Keratinocyte (primary cell): ENCODE measurements around the gene CD4. TPM values are rescaled to one million over a fixed set of nuclear protein-coding genes. Genes with fewer than 3 reads are reported as not detected.

Experiments used
- DNase-seq: peaks from one replicate; pipeline ENCODE4 v3.0.0-alpha.2; 2011; ENCODE audit warnings: low read depth, missing footprints, low spot score
- FAIRE-seq: peaks from 2 replicates; lab custom pipeline; 2011; peaks lifted over from hg19 to GRCh38; lab: Jason Lieb, UNC
- H2AFZ ChIP-seq: 2 replicates; pipeline ENCODE4 v1.6.0; 2012; ENCODE audit warnings: low read length, control low read depth, inconsistent platforms; ENCODE audit not compliant: control insufficient read depth
- H3K27ac ChIP-seq: 2 replicates; pipeline ENCODE4 v1.5.1; 2011; ENCODE audit warnings: low read length; ENCODE audit not compliant: control insufficient read depth, insufficient read depth
- H3K27me3 ChIP-seq: 3 replicates; pipeline ENCODE4 v1.6.0; 2011; ENCODE audit warnings: low read length; ENCODE audit not compliant: control insufficient read depth, insufficient read depth; ENCODE audit errors: extremely low read depth
- H3K36me3 ChIP-seq, 2 experiments: 2 replicates in 1 of 2; 3 replicates in 1 of 2; pipeline ENCODE4 v1.5.1; 2011; ENCODE audit warnings: low read length in 2 of 2, mild to moderate bottlenecking in 1 of 2; ENCODE audit not compliant: control insufficient read depth in 2 of 2, insufficient read depth in 2 of 2; ENCODE audit errors: extremely low read depth in 1 of 2
- H3K4me1 ChIP-seq: 3 replicates; pipeline ENCODE4 v1.5.1; 2011; ENCODE audit warnings: low read length; ENCODE audit not compliant: control insufficient read depth, insufficient read depth; ENCODE audit errors: extremely low read depth
- H3K4me2 ChIP-seq: 3 replicates; pipeline ENCODE4 v1.6.0; 2011; ENCODE audit warnings: low read depth, low read length; ENCODE audit not compliant: control insufficient read depth, insufficient read depth; ENCODE audit errors: extremely low read depth
- H3K4me3 ChIP-seq, 3 experiments: fragments of 200-600 bp in 1 of 3; sonication (generic) in 1 of 3; 2 replicates in 2 of 3; 3 replicates in 1 of 3; pipeline ENCODE4 v1.5.1; 2011 to 2016; ENCODE audit warnings: low read length in 3 of 3, mild to moderate bottlenecking in 3 of 3, control low read depth in 2 of 3, inconsistent platforms in 1 of 3, low read depth in 1 of 3, mixed read lengths in 1 of 3, mixed run types in 1 of 3, moderate library complexity in 1 of 3; ENCODE audit not compliant: control insufficient read depth in 2 of 3, insufficient read depth in 2 of 3; ENCODE audit errors: extremely low read depth in 1 of 3
- H3K79me2 ChIP-seq: 2 replicates; pipeline ENCODE4 v1.6.0; 2012; ENCODE audit warnings: low read length; ENCODE audit not compliant: control insufficient read depth, insufficient read depth
- H3K9ac ChIP-seq: 3 replicates; pipeline ENCODE4 v1.6.0; 2011; ENCODE audit warnings: low read length; ENCODE audit not compliant: control insufficient read depth, insufficient read depth; ENCODE audit errors: extremely low read depth
- H3K9me1 ChIP-seq: 3 replicates; pipeline ENCODE4 v1.6.0; 2011; ENCODE audit warnings: low read length; ENCODE audit not compliant: control insufficient read depth, insufficient read depth; ENCODE audit errors: extremely low read depth
- H3K9me3 ChIP-seq: 2 replicates; pipeline ENCODE4 v1.5.1; 2012; ENCODE audit warnings: low read depth, low read length; ENCODE audit not compliant: control insufficient read depth
- H4K20me1 ChIP-seq: 3 replicates; pipeline ENCODE4 v1.6.0; 2011; ENCODE audit warnings: low read length; ENCODE audit not compliant: control insufficient read depth, insufficient read depth; ENCODE audit errors: extremely low read depth
- CTCF ChIP-seq, 3 experiments: IDR thresholded peaks in 1 of 3; conservative IDR thresholded peaks in 1 of 3; optimal IDR thresholded peaks in 1 of 3; 2 replicates in 2 of 3; 3 replicates in 1 of 3; pipeline versions ENCODE3 to v1.5.1; 2011; ENCODE audit warnings: low read length in 3 of 3, mild to moderate bottlenecking in 3 of 3, moderate library complexity in 2 of 3, control low read depth in 1 of 3, inconsistent platforms in 1 of 3; ENCODE audit not compliant: insufficient read depth in 2 of 3; ENCODE audit errors: extremely low read depth in 1 of 3
- EZH2 ChIP-seq: IDR thresholded peaks from one replicate; pipeline ENCODE4 v1.6.1; 2012; ENCODE audit warnings: inconsistent platforms, mild to moderate bottlenecking, low read length, moderate library complexity
- dilution Hi-C: fragments of 300-500 bp; cut with MboI; formaldehyde crosslinking; loops from one replicate; pipeline ENCODE4 v1.7.0; 2020; ENCODE audit warnings: low sequenced_read_pairs; ENCODE audit not compliant: extremely low pct_ligation_motif_present
- polyA plus RNA-seq, 5 experiments: library from polyadenylated mRNA; depleted of rRNA in 3 of 5; stranded (reverse) in 3 of 5; stranded (forward) in 1 of 5; unstranded in 1 of 5; fragments of >200 nt; gene quantifications; 1 replicate in 1 of 5; 2 replicates in 3 of 5; 3 replicates in 1 of 5; pipeline versions ENCODE4 v1.2.1 to v1.2.3, GENCODE V29; 2011 to 2012; ENCODE audit warnings: missing spikeins in 2 of 5, low read depth in 1 of 5, low replicate concordance in 1 of 5

The CD4 gene
- polyA plus RNA-seq, 1 donor (not counting 4 experiments of a cell fraction or from before 2014, with no cell fraction given): 0.01 TPM

GRCh38 chr12:6773590-6774351 is 15.6 kb upstream of the CD4 start:
- H3K4me3 ChIP-seq: no peak overlapping the region
- TF ChIP-seq CTCF (optimal IDR thresholded peaks at IDR 0.05 in 1 of 3, IDR thresholded peaks at IDR 0.05 in 1 of 3, conservative IDR thresholded peaks at IDR 0.05 in 1 of 3; ENCODE audit: extremely low read depth in 1 of 3, insufficient read depth in 2 of 3, low read length in 3 of 3): no peak
- no peaks in the 10 kb centered on the region for H4K20me1 ChIP-seq
- dilution Hi-C loops: no loop called here
- no peak overlapping the region for H2AFZ ChIP-seq
- DNase-seq: no peak
- H3K27ac ChIP-seq: no peak overlapping the region
- no peaks in the 10 kb centered on the region for H3K79me2 ChIP-seq
- no peak overlapping the region for H3K9ac ChIP-seq
- no peaks in the 10 kb centered on the region for H3K9me3 ChIP-seq
- no peaks in the 10 kb centered on the region for H3K9me1 ChIP-seq
- H3K4me2 ChIP-seq: peak overlapping the region; percentile 10
- peaks cover 8% of the 10 kb centered on the region for H3K4me1 ChIP-seq
- no peak for FAIRE-seq
- H3K36me3 ChIP-seq: peaks cover 4 to 7% of the 10 kb centered on the region in 2 experiments
- H3K27me3 ChIP-seq: peaks cover 35% of the 10 kb centered on the region

GRCh38 chr12:6774499-6775062 is 14.7 kb upstream of the CD4 start:
- dilution Hi-C loops: no loop called here
- FAIRE-seq (no peak), DNase-seq (no peak)
- no peak overlapping the region for H3K4me2 ChIP-seq
- H3K79me2 ChIP-seq: no peaks in the 10 kb centered on the region
- H3K27me3 ChIP-seq: peaks cover 35% of the 10 kb centered on the region
- no peak overlapping the region for H3K4me3 ChIP-seq
- H3K36me3 ChIP-seq: peaks cover 4 to 5% of the 10 kb centered on the region in 2 experiments
- no peaks in the 10 kb centered on the region for H4K20me1 ChIP-seq
- no peak overlapping the region for H2AFZ ChIP-seq
- no peaks in the 10 kb centered on the region for H3K9me1 ChIP-seq
- peaks cover 8% of the 10 kb centered on the region for H3K4me1 ChIP-seq
- H3K27ac ChIP-seq: no peak overlapping the region
- no peak overlapping the region for H3K9ac ChIP-seq
- TF ChIP-seq EZH2 (no peak), CTCF (optimal IDR thresholded peaks at IDR 0.05 in 1 of 3, IDR thresholded peaks at IDR 0.05 in 1 of 3, conservative IDR thresholded peaks at IDR 0.05 in 1 of 3; ENCODE audit: extremely low read depth in 1 of 3, insufficient read depth in 2 of 3, low read length in 3 of 3) (no peak)
- no peaks in the 10 kb centered on the region for H3K9me3 ChIP-seq
